K562 (cell line): Measurements from ENCODE around the gene PLCL1. TPM values are rescaled to one million over a fixed set of nuclear protein-coding genes. Genes with fewer than 3 reads are reported as not detected.

ENCODE experiments used
- ATAC-seq: fragments of 200-7000 bp; cut with Tn5 transposase; 3 replicates; pipeline ENCODE4 v1.9.1; 2020; ENCODE audit warnings: moderate library complexity
- BruUV-seq: library from RNA; stranded (reverse); fragments of 400-500 nt; replicated peaks from 2 replicates; lab custom pipeline; 2021; lab: Mats Ljungman, UMichigan
- CTCF ChIA-PET: fragments of 300-600 bp; formaldehyde crosslinking; extraction: SDS; loops from one replicate; lab custom pipeline; 2021; ENCODE audit warnings: low intra/inter-chr PET ratio; lab: Yijun Ruan, JAX
- POLR2A ChIA-PET: fragments of 300-600, 350-650 bp; sonication (Branson Sonifier 250); formaldehyde crosslinking; extraction: SDS; loops from one replicate; lab custom pipeline; 2021; ENCODE audit warnings: antibody characterized with exemption, inconsistent platforms; lab: Yijun Ruan, JAX
- DNase-seq, 4 experiments: peaks; one replicate each; pipeline versions ENCODE4 v3.0.0 to v3.0.0-alpha.2; 2011 to 2018; ENCODE audit warnings: low spot score in 3 of 4, mixed read lengths in 3 of 4; ENCODE audit errors: extremely low read depth in 1 of 4
- FAIRE-seq: peaks from 2 replicates; lab custom pipeline; 2011; peaks lifted over from hg19 to GRCh38; lab: Jason Lieb, UNC
- H2AFZ ChIP-seq: 2 replicates; pipeline ENCODE4 v1.6.0; 2011; ENCODE audit warnings: low read depth, low read length, control low read depth, inconsistent platforms
- H3K27ac ChIP-seq: fragments of 200-600 bp; 3 replicates; pipeline ENCODE4 v1.8.0; 2011; ENCODE audit warnings: low read depth, mild to moderate bottlenecking, control low read depth, inconsistent platforms, low read length, moderate library complexity, mixed read lengths; ENCODE audit errors: extremely low read depth
- H3K27me3 ChIP-seq, 2 experiments: fragments of 300-600 bp in 1 of 2; 2 replicates in 1 of 2; 3 replicates in 1 of 2; pipeline versions ENCODE4 v1.6.0 to v1.8.0; 2011; ENCODE audit warnings: inconsistent platforms in 2 of 2, low read length in 2 of 2, mild to moderate bottlenecking in 1 of 2, mixed read lengths in 1 of 2, moderate library complexity in 1 of 2; ENCODE audit not compliant: control insufficient read depth in 2 of 2, insufficient read depth in 2 of 2
- H3K36me3 ChIP-seq: fragments of 300-600 bp; 3 replicates; pipeline ENCODE4 v1.8.0; 2011; ENCODE audit warnings: mild to moderate bottlenecking, low read length, inconsistent platforms; ENCODE audit not compliant: control insufficient read depth, insufficient read depth
- H3K4me1 ChIP-seq, 2 experiments: fragments of 200-600 bp in 1 of 2; replicated peaks in 1 of 2; 2 replicates in 1 of 2; 3 replicates in 1 of 2; pipeline versions ENCODE4 v1.5.1 to v1.8.0; 2011; ENCODE audit warnings: inconsistent platforms in 2 of 2, low read length in 2 of 2, mild to moderate bottlenecking in 1 of 2, mixed read lengths in 1 of 2, moderate library complexity in 1 of 2; ENCODE audit not compliant: control insufficient read depth in 2 of 2, insufficient read depth in 2 of 2
- H3K4me2 ChIP-seq: 2 replicates; pipeline ENCODE4 v1.6.1; 2011; ENCODE audit warnings: low read length, control low read depth, inconsistent platforms, mixed read lengths; ENCODE audit not compliant: insufficient read depth
- H3K4me3 ChIP-seq: fragments of 200-600 bp; sonication (generic), shearing (Covaris generic); 2 replicates; pipeline ENCODE4 v1.5.1; 2016; ENCODE audit warnings: control low read depth, inconsistent platforms
- H3K79me2 ChIP-seq: fragments of 200-600 bp; 3 replicates; pipeline ENCODE4 v1.8.0; 2011; ENCODE audit warnings: low read length, inconsistent platforms; ENCODE audit not compliant: control insufficient read depth, insufficient read depth
- H3K9ac ChIP-seq, 2 experiments: 2 replicates each; pipeline versions ENCODE4 v1.6.0 to v1.6.1; 2011; ENCODE audit warnings: low read depth in 2 of 2, low read length in 2 of 2, control low read depth in 1 of 2, inconsistent platforms in 1 of 2, mild to moderate bottlenecking in 1 of 2, mixed read lengths in 1 of 2; ENCODE audit not compliant: insufficient read depth in 1 of 2
- H3K9me1 ChIP-seq: one replicate; pipeline ENCODE4 v1.6.0; 2011; ENCODE audit warnings: inconsistent platforms, mild to moderate bottlenecking, low read length, moderate library complexity; ENCODE audit not compliant: control insufficient read depth, insufficient read depth
- H3K9me3 ChIP-seq: replicated peaks from 2 replicates; pipeline ENCODE4 v1.5.1; 2011; ENCODE audit warnings: low read depth, low read length, inconsistent platforms; ENCODE audit not compliant: control insufficient read depth, insufficient read depth
- H4K20me1 ChIP-seq: replicated peaks from 2 replicates; pipeline ENCODE4 v1.6.1; 2011; ENCODE audit warnings: low read length, inconsistent platforms, mixed read lengths; ENCODE audit not compliant: control insufficient read depth, insufficient read depth
- CHAMP1 ChIP-seq: fragments of 450-650 bp; IDR thresholded peaks from 2 replicates; pipeline ENCODE4 v1.6.1; 2016; ENCODE audit warnings: mild to moderate bottlenecking
- ETV6 ChIP-seq, 3 experiments: fragments of 150-350 bp in 1 of 3; sonication (generic) in 1 of 3; formaldehyde crosslinking in 1 of 3; IDR thresholded peaks; 2 replicates each; pipeline versions ENCODE4 v1.6.1 to v1.8.0; 2014 to 2022; ENCODE audit warnings: borderline replicate concordance in 2 of 3, low read depth in 2 of 3, antibody characterized with exemption in 1 of 3, low read length in 1 of 3, mild to moderate bottlenecking in 1 of 3, missing genetic modification reagents in 1 of 3
- EZH2 ChIP-seq: IDR thresholded peaks from 2 replicates; pipeline ENCODE4 v1.6.1; 2012; ENCODE audit warnings: low read depth, mild to moderate bottlenecking, inconsistent platforms, low read length, borderline replicate concordance
- GTF2E2 ChIP-seq: fragments of 200-800 bp; sonication (Bioruptor generic); IDR thresholded peaks from 2 replicates; pipeline ENCODE4 v1.6.1; 2016; ENCODE audit warnings: missing genetic modification characterization, missing compliant biosample characterization
- JUNB ChIP-seq: fragments of 450-650 bp; formaldehyde crosslinking; conservative IDR thresholded peaks from 2 replicates; pipeline ENCODE4 v1.4.0; 2020; ENCODE audit warnings: mild to moderate bottlenecking
- PURB ChIP-seq: sonication (generic); formaldehyde crosslinking; IDR thresholded peaks from 2 replicates; pipeline ENCODE4 v1.9.0; 2021; ENCODE audit warnings: low read depth, mild to moderate bottlenecking, missing genetic modification reagents
- RAD21 ChIP-seq, 2 experiments: fragments of 250-450 bp in 1 of 2; fragments of 450-650 bp in 1 of 2; sonication (Bioruptor Pico) in 1 of 2; formaldehyde crosslinking in 1 of 2; IDR thresholded peaks in 1 of 2; conservative IDR thresholded peaks in 1 of 2; 2 replicates each; pipeline versions ENCODE4 v1.4.0 to v1.8.0; 2020 to 2022; ENCODE audit warnings: mild to moderate bottlenecking in 2 of 2, moderate library complexity in 1 of 2
- SAFB2 ChIP-seq: fragments of 200-400 bp; formaldehyde crosslinking; IDR thresholded peaks from 2 replicates; pipeline ENCODE4 v1.6.1; 2018; ENCODE audit warnings: borderline replicate concordance, low read length, low read depth, moderate library complexity; ENCODE audit not compliant: severe bottlenecking
- SMARCA5 ChIP-seq: fragments of 450-650 bp; IDR thresholded peaks from 2 replicates; pipeline ENCODE4 v1.6.1; 2016
- ZNF217 ChIP-seq: sonication (generic); formaldehyde crosslinking; IDR thresholded peaks from 2 replicates; pipeline ENCODE4 v1.8.0; 2022; ENCODE audit warnings: mild to moderate bottlenecking, missing genetic modification reagents
- ZNF277 ChIP-seq: fragments of 250-450 bp; sonication (Bioruptor Pico); IDR thresholded peaks from 2 replicates; pipeline ENCODE4 v1.8.0; 2022; ENCODE audit warnings: inconsistent platforms, mild to moderate bottlenecking, moderate library complexity, borderline replicate concordance
- ZNF76 ChIP-seq: fragments of 250-450 bp; sonication (Bioruptor Pico); IDR thresholded peaks from 2 replicates; pipeline ENCODE4 v1.4.0; 2020; ENCODE audit warnings: mild to moderate bottlenecking, moderate library complexity, borderline replicate concordance
- WGBS: fragments of 100-300 bp; shearing (Covaris generic); methylation state at CpG from one replicate; pipeline ENCODE4 v1.1.6; 2016; ENCODE audit warnings: low coverage, mixed read lengths; ENCODE audit not compliant: insufficient coverage; ENCODE audit errors: missing lambda C conversion rate; 5-methylcytosine and 5-hydroxymethylcytosine counted together
- in situ Hi-C: fragments of 300-500 bp; cut with MboI; formaldehyde crosslinking; loops from 4 replicates; pipeline ENCODE4 v1.15.0; 2018; ENCODE audit warnings: inconsistent platforms, mixed read lengths
- intact Hi-C: fragments of 100-400 bp; cut with micrococcal nuclease; formaldehyde crosslinking; loops from 2 replicates; pipeline ENCODE4 v1.14.2; 2022
- polyA plus RNA-seq, 8 experiments: library from polyadenylated mRNA; depleted of rRNA in 4 of 8; stranded (reverse) in 5 of 8; unstranded in 3 of 8; fragments of >200 nt; fragmentation: Nextera tagmentation in 2 of 8; fragmentation: Illumina TruSeq in 1 of 8; extraction: Ambion mirVana in 2 of 8; extraction: Trizol in 1 of 8; gene quantifications; 2 replicates each; pipeline versions ENCODE4 v1.2.1 to v1.2.3, GENCODE V29; 2011 to 2014; ENCODE audit warnings: inconsistent platforms in 1 of 8, missing spikeins in 1 of 8
- total RNA-seq, 7 experiments: library from RNA; depleted of rRNA in 6 of 7; stranded (reverse); fragments of >200 nt in 6 of 7; fragmentation: Illumina TruSeq in 2 of 7; extraction: Trizol in 2 of 7; gene quantifications; 2 replicates each; pipeline versions ENCODE4 v1.2.1 to v1.2.3, GENCODE V29; 2011 to 2021; ENCODE audit warnings: low replicate concordance in 1 of 7

Gene PLCL1
- total and polyA plus RNA-seq, 9 of the 15 experiments (the other 6 are each of a cell fraction or from before 2014, with no cell fraction given): 2.0 to 17.7 (median 8.6) TPM

GRCh38 chr2:197839327-197839726, 34.9 kb downstream of the PLCL1 start:
- no peak for DNase-seq
- CTCF ChIA-PET: no interaction called here
- no TSS peak for BruUV-seq
- H2AFZ ChIP-seq: no peak overlapping the region
- H4K20me1 ChIP-seq: no peaks in the 10 kb centered on the region
- no peak for TF ChIP-seq ZNF217 (CRISPR knock-in tag)
- no peak for TF ChIP-seq PURB (CRISPR knock-in tag)
- no peak for TF ChIP-seq CHAMP1
- TF ChIP-seq RAD21 (CRISPR knock-in tag; conservative IDR thresholded peaks at IDR 0.05 in 1 of 2, IDR thresholded peaks at IDR 0.05 in 1 of 2): no peak
- no peak for TF ChIP-seq ZNF76 (CRISPR knock-in tag)
- TF ChIP-seq JUNB (CRISPR knock-in tag): no peak
- no peak for TF ChIP-seq ETV6 (IDR thresholded peaks at IDR 0.05; ENCODE audit: borderline replicate concordance in 1 of 2, low read depth in 2 of 2, low read length in 1 of 2)
- no peak for TF ChIP-seq ETV6 (CRISPR knock-in tag; IDR thresholded peaks at IDR 0.05; ENCODE audit: borderline replicate concordance)
- no peak for TF ChIP-seq ZNF277
- no peak for TF ChIP-seq EZH2
- no peak for TF ChIP-seq SAFB2
- TF ChIP-seq GTF2E2 (tag): no peak
- no peak for TF ChIP-seq SMARCA5
- TF ChIP-seq, all 486 proteins: peak for 0
- H3K9me1 ChIP-seq: no peaks in the 10 kb centered on the region
- H3K9ac ChIP-seq: no peak overlapping the region
- no peak overlapping the region for H3K27ac ChIP-seq
- peaks cover 17% of the 10 kb centered on the region; the same call in 2 of the 3 replicates for H3K79me2 ChIP-seq
- ATAC-seq (no peak), FAIRE-seq (no peak)
- intact Hi-C loops: no loop called here
- WGBS: 86% methylated on average over 4 of the region's 5 CpGs
- H3K36me3 ChIP-seq: no peaks in the 10 kb centered on the region
- no peak overlapping the region for H3K4me3 ChIP-seq
- no peak overlapping the region for H3K4me2 ChIP-seq
- H3K27me3 ChIP-seq: no peaks in the 10 kb centered on the region
- H3K9me3 ChIP-seq: no peaks in the 10 kb centered on the region
- in situ Hi-C loops: no loop called here
- POLR2A ChIA-PET: interaction anchor here (1.1 to 1.7 kb wide), 2 partner anchors 9 to 28 kb away, joined by 4 read pairs; no protein-coding TSS in a partner anchor
- H3K4me1 ChIP-seq: no peaks in the 10 kb centered on the region; a peak in 1 of 5 replicates
